Peyer's patch (tissue), 4 donors: Measurements from ENCODE around the gene ZMYND15. TPM values are rescaled to one million over a fixed set of nuclear protein-coding genes. Genes with fewer than 3 reads are reported as not detected.

Source experiments
- DNase-seq, 3 donors: peaks; one replicate each; pipeline ENCODE4 v3.0.0-alpha.2; 2017 to 2019
- H3K27ac ChIP-seq, 4 donors: fragments of 200-600 bp; sonication (generic); one replicate each; pipeline ENCODE4 v1.5.1; 2016 to 2019
- H3K27me3 ChIP-seq, 2 donors: fragments of 200-600 bp; sonication (generic); one replicate each; pipeline ENCODE4 v1.5.1; 2019
- H3K36me3 ChIP-seq, 3 donors: fragments of 200-600 bp; sonication (generic); one replicate each; pipeline ENCODE4 v1.5.1; 2016 to 2019
- H3K4me1 ChIP-seq, 4 donors: fragments of 200-600 bp; sonication (generic); one replicate each; pipeline ENCODE4 v1.5.1; 2016 to 2019
- H3K4me3 ChIP-seq, 4 donors: fragments of 200-600 bp; sonication (generic); 1 replicate in 3 of 4; 2 replicates in 1 of 4; pipeline ENCODE4 v1.5.1; 2016 to 2019; ENCODE audit warnings: mild to moderate bottlenecking in 1 of 4
- H3K9me3 ChIP-seq, 4 donors: fragments of 200-600 bp; sonication (generic); one replicate each; pipeline ENCODE4 v1.5.1; 2016 to 2019; ENCODE audit warnings: mild to moderate bottlenecking in 1 of 4
- POLR2A ChIP-seq, 2 donors: fragments of 450-650 bp; IDR thresholded peaks; one replicate each; pipeline ENCODE4 v1.5.1; 2017; ENCODE audit warnings: antibody characterized with exemption in 2 of 2, mild to moderate bottlenecking in 2 of 2, moderate library complexity in 2 of 2
- total RNA-seq, 4 donors: library from RNA; depleted of rRNA; stranded (reverse); fragments of >200 nt; gene quantifications; one replicate each; pipeline ENCODE4 v1.1.0, GENCODE V29; 2016
- TF ChIP-seq, protein P1 (sequence below), 6 experiments: fragments of 450-650 bp in 4 of 6; fragments of 200-600 bp in 2 of 6; sonication (generic) in 1 of 6; IDR thresholded peaks; one replicate each; pipeline ENCODE4 v1.5.1; 2017 to 2019; ENCODE audit warnings: antibody characterized with exemption in 6 of 6, mild to moderate bottlenecking in 3 of 6, moderate library complexity in 1 of 6

Gene ZMYND15
- total RNA-seq, 4 donors from 2014 or later: 2.1 to 5.6 (median 4.0) TPM; not detected in 1

DNA sequence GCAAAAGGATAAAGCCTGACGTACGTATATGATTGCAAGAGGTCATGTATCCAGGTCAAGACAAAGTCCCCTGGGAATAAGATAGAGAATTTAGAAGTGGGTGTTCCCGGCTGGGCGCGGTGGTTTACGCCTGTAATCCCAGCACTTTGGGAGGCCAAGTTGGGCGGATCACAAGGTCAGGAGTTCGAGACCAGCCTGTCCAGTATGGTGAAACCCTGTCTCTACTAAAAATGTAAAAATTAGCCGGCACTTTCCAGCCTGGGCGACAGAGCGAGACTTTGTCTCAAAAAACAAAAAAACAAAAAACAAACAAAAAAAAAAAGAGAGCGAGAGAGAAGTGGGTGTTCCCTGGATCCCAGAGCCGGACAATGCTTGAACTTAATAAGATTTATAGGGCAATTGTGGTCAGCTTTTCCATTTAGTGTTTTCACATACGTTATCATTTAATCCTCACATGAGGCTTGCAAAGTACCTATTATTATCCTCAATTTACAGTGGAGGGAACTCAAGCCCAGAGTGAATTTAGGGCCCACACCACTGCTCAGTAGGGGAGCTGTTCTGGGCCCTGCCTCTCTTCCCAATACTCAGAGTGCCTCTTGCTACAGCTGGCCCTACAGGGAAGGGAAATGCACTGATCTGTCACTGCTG, 48.6 kb downstream of the ZMYND15 start:
- TF ChIP-seq, protein P1, sequence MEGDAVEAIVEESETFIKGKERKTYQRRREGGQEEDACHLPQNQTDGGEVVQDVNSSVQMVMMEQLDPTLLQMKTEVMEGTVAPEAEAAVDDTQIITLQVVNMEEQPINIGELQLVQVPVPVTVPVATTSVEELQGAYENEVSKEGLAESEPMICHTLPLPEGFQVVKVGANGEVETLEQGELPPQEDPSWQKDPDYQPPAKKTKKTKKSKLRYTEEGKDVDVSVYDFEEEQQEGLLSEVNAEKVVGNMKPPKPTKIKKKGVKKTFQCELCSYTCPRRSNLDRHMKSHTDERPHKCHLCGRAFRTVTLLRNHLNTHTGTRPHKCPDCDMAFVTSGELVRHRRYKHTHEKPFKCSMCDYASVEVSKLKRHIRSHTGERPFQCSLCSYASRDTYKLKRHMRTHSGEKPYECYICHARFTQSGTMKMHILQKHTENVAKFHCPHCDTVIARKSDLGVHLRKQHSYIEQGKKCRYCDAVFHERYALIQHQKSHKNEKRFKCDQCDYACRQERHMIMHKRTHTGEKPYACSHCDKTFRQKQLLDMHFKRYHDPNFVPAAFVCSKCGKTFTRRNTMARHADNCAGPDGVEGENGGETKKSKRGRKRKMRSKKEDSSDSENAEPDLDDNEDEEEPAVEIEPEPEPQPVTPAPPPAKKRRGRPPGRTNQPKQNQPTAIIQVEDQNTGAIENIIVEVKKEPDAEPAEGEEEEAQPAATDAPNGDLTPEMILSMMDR (IDR thresholded peaks at IDR 0.05): no peak
- TF ChIP-seq POLR2A (IDR thresholded peaks at IDR 0.05): no peak
- no peaks in the 10 kb centered on the region for H3K27me3 ChIP-seq
- H3K9me3 ChIP-seq: no peaks in the 10 kb centered on the region
- DNase-seq: no peak
- peaks cover 0 to 40% (median 7%) of the 10 kb centered on the region in 4 donors for H3K4me1 ChIP-seq
- peak overlapping the region in 2 of 4 donors; percentile 71 to 78 for H3K4me3 ChIP-seq
- H3K27ac ChIP-seq: peak overlapping the region in 3 of 4 donors; percentile 10 to 98 (median 92)
- no peaks in the 10 kb centered on the region for H3K36me3 ChIP-seq

DNA sequence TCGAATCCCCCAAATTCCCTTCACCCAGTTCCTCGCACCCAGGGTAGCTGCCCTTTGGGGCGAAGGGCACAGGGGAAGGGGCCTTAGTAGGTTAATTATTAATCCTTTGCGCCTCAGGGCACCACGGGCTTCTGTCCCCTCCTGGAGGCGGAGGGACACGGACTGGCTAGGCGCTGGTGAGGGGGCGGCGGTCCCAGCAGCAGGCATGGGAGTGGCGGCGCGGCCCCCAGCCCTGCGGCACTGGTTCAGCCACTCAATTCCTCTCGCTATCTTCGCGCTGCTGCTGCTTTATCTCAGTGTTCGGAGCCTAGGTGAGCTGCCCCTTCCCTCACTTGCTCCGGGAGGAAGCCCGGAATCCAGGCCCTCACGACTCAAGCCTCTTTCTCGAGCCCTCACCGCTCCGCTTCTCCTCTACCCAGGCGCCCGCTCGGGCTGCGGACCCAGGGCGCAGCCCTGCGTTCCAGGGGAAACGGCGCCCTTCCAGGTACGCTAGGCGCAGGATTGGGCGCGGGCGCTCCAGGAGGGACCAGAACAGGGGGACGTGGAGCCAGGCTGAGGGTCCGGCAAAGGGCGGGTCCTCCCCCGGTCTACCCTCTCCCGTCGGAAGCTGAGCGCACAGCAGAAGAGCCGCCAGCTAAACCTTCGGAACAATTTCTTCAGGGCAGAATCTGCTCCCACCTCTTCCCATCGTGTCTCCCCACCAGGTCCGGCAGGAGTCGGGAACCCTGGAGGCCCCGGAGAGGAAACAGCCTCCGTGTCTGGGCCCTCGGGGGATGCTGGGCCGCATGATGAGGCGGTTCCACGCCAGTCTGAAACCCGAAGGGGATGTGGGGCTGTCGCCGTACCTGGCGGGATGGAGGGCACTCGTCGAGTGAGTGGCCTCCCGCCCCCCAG, 49.4 kb downstream of the ZMYND15 start, which contains the start of gene GLTPD2:
Gene GLTPD2 (plus strand): TSS at position 158 of the 894 bp plus-strand sequence. CDS start 48 bp downstream, at position 206.
- TF ChIP-seq, protein P1 (IDR thresholded peaks at IDR 0.05): no peak
- peak in 1 of 2 donors; percentile 22 for TF ChIP-seq POLR2A (IDR thresholded peaks at IDR 0.05)
- Histone ChIP-seq H3K27ac (peak within 1 kb of the TSS; percentile 88 to 98 (median 92)), H3K4me3 (peak within 1 kb of the TSS; percentile 66 to 78 (median 72)), H3K4me1 (peaks cover 0 to 40% (median 7%) of the 10 kb centered on the region in 4 donors), H3K36me3 (no peaks in the 10 kb centered on the region), H3K9me3 (no peaks in the 10 kb centered on the region), H3K27me3 (no peaks in the 10 kb centered on the region)
- DNase-seq: peak in 1 of 3 donors; percentile 61

DNA sequence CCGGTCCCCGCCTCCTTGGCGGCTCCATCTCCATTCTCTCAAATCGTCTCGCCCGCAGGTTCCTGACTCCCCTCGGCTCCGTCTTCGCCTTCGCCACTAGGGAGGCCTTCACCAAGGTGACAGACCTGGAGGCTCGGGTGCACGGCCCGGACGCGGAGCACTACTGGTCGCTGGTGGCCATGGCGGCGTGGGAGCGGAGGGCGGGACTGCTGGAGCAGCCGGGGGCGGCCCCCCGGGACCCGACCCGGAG, 50.0 kb downstream of the ZMYND15 start:
- DNase-seq: no peak
- Histone ChIP-seq H3K4me1 (peaks cover 0 to 40% (median 7%) of the 10 kb centered on the region in 4 donors), H3K4me3 (peak overlapping the region; percentile 66 to 78 (median 72))

DNA sequence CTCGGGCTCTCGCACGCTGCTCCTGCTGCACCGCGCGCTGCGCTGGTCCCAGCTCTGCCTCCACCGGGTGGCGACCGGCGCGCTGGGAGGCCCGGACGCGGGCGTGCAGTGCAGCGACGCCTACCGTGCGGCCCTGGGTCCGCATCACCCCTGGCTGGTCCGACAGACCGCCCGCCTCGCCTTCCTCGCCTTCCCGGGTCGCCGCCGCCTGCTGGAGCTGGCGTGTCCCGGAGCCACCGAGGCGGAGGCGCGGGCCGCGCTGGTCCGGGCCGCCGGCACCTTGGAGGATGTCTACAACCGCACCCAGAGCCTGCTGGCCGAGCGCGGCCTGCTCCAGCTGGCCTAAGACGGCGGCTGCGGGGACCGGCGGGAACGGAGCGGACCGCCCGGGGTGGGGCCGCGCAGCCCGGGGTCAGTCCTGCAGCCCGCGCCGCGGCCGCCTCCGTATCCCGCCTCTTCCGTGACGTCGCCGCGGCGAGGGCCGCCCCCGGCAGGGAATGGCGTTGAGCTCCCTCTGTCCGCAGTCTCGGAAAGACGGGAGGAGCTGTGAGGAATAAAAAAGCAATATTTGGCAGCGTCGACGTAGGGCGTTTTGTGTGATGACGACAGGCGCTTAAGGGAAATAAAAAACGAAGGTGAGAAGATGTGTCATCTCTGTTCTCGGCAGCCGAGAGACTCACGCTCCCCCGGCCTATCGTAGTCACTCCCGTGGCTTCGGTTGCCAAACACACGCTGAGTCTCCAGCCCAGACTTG, 50.5 kb downstream of the ZMYND15 start:
- Histone ChIP-seq H3K36me3 (no peaks in the 10 kb centered on the region), H3K27ac (peak overlapping the region; percentile 88 to 98 (median 92)), H3K9me3 (no peaks in the 10 kb centered on the region), H3K4me3 (peak overlapping the region; percentile 66 to 78 (median 72)), H3K4me1 (peaks cover 0 to 39% (median 7%) of the 10 kb centered on the region in 4 donors), H3K27me3 (no peaks in the 10 kb centered on the region)
- TF ChIP-seq POLR2A (IDR thresholded peaks at IDR 0.05): peak; percentile 80 to 82
- TF ChIP-seq, protein P1 (IDR thresholded peaks at IDR 0.05): peak; percentile 61 to 99 (median 90)
- DNase-seq: peak; percentile 80 to 94 (median 93)

More for the DNA sequence above, 50.0 kb downstream of the ZMYND15 start:
- Histone ChIP-seq H3K27me3 (no peaks in the 10 kb centered on the region), H3K9me3 (no peaks in the 10 kb centered on the region), H3K27ac (peak overlapping the region; percentile 88 to 98 (median 92)), H3K36me3 (no peaks in the 10 kb centered on the region)
- TF ChIP-seq POLR2A (IDR thresholded peaks at IDR 0.05): no peak
- TF ChIP-seq, protein P1 (IDR thresholded peaks at IDR 0.05): no peak

DNA sequence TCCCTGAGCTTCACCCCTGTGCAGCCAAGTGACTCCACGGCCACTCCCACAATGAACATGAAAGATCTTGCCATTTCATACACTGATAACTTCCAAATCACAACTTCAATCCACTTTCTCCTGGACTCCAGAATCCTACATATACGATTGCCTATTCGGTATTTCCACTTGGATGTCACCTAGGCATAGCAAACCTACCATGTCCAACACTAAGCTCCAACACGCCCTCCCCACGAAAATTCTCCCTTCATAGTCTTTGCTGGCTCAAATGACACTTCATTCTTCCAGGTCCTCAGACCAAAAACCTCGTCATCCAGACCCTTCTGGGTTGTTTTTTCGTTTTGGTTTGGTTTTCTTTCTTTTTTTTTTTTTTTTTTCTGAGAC, 51.1 kb downstream of the ZMYND15 start:
- Histone ChIP-seq H3K36me3 (no peaks in the 10 kb centered on the region), H3K4me3 (peak overlapping the region; percentile 66 to 78 (median 72)), H3K27me3 (no peaks in the 10 kb centered on the region), H3K4me1 (peaks cover 0 to 33% (median 7%) of the 10 kb centered on the region in 4 donors), H3K9me3 (no peaks in the 10 kb centered on the region), H3K27ac (peak overlapping the region; percentile 88 to 98 (median 92))
- no peak for TF ChIP-seq POLR2A (IDR thresholded peaks at IDR 0.05)
- TF ChIP-seq, protein P1 (IDR thresholded peaks at IDR 0.05): no peak
- DNase-seq: no peak
